Activated CD8-positive, alpha-beta memory T cell treated with anti-CD3 and anti-CD28 coated beads, Interleukin-2, amount 10 ng/mL, durations not matched to agents 7 days and 5 days (primary cell): Measurements from ENCODE around the gene KCNK1. TPM values are rescaled to one million over a fixed set of nuclear protein-coding genes. Genes with fewer than 3 reads are reported as not detected.
A peak's percentile ranks its signal among the peaks of the same experiment; 100 is the strongest.

Experiments used
- ATAC-seq: fragments of 150-1000 bp; cut with Tn5 transposase; one replicate; pipeline ENCODE4 v1.10.0; 2021; ENCODE audit warnings: moderate library complexity
- CTCF ChIA-PET: fragments of 350-600 bp; sonication (Branson Sonifier 250); formaldehyde crosslinking; loops from one replicate; lab custom pipeline; 2021; ENCODE audit warnings: antibody characterized with exemption; lab: Charles Lee
- DNase-seq: peaks from one replicate; pipeline ENCODE4 v3.0.0-alpha.2; 2020
- H3K27ac Mint-ChIP-seq: one replicate; pipeline ENCODE4 v1.8.0; 2021; ENCODE audit warnings: mild to moderate bottlenecking, mixed read lengths
- H3K27me3 Mint-ChIP-seq: one replicate; pipeline ENCODE4 v1.8.0; 2021; ENCODE audit warnings: mixed read lengths
- H3K36me3 Mint-ChIP-seq: one replicate; pipeline ENCODE4 v1.8.0; 2021; ENCODE audit warnings: mild to moderate bottlenecking, mixed read lengths
- H3K4me1 Mint-ChIP-seq: one replicate; pipeline ENCODE4 v1.8.0; 2021; ENCODE audit warnings: mixed read lengths
- H3K4me3 Mint-ChIP-seq: one replicate; pipeline ENCODE4 v1.8.0; 2021; ENCODE audit warnings: mild to moderate bottlenecking, moderate library complexity, mixed read lengths
- H3K9me3 Mint-ChIP-seq: one replicate; pipeline ENCODE4 v1.8.0; 2022; ENCODE audit warnings: low read depth, mixed read lengths
- total RNA-seq, 2 experiments: library from RNA; stranded (reverse); gene quantifications; one replicate each; pipeline ENCODE4 v1.2.3, GENCODE V29; 2021

Gene KCNK1
- total RNA-seq: 1 to 10 TPM in 1 of 2 experiments, under 1 TPM in 1; 0.61 to 1.5 TPM

DNA sequence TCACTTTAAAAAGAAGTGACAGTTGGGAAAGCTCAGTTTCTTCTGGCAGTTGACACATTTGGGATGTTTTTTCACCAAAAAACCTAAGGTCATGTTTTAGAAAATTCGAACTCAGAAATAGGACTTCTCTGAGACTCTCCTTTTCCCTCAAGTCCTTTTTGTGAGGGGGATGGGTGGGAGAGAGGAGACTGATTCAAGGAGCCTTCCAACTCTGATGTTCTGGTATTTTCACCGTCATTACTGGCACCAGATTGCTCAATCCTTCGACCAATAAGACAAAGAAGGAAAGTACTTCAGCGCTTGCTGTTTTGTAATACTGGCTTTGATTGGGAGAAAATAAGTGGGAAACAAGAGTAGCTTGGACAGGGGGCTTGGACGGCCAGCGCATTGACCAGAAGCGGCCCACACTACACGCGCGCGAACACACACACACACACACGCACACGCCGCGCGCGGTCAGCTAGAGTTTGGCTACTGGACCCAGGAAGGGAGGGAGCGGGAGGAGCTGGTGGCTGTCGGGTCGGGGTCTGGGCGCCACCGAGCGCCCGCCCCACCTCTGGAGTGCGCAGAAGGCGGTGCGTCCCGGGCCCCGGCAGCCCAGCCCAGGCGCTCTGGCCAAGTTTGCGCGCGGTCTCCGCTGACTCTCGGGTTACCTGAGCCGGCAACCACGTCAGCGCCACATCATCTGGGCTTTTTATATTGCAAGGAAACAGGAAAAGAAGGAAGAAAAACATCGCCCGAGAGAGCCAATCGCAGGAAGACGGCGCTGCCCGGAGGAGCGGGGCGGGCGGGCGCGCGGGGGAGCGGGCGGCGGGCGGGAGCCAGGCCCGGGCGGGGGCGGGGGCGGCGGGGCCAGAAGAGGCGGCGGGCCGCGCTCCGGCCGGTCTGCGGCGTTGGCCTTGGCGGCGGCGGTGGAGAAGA lies at the start of gene KCNK1:
Gene KCNK1 (plus strand): TSS at position 855 of the 921 bp plus-strand sequence. CDS start 66 bp downstream, at position 921.
- peaks cover 1% of the 10 kb centered on the region for H3K4me1 Mint-ChIP-seq
- H3K27me3 Mint-ChIP-seq: peaks cover 71% of the 10 kb centered on the region
- ATAC-seq: peak; percentile 36
- peak within 1 kb of the TSS; percentile 65 for H3K4me3 Mint-ChIP-seq
- CTCF ChIA-PET: no interaction called here
- H3K27ac Mint-ChIP-seq: no peak within 1 kb of the TSS
- H3K36me3 Mint-ChIP-seq: no peaks in the 10 kb centered on the region
- no peaks in the 10 kb centered on the region for H3K9me3 Mint-ChIP-seq
- no peak for DNase-seq

DNA sequence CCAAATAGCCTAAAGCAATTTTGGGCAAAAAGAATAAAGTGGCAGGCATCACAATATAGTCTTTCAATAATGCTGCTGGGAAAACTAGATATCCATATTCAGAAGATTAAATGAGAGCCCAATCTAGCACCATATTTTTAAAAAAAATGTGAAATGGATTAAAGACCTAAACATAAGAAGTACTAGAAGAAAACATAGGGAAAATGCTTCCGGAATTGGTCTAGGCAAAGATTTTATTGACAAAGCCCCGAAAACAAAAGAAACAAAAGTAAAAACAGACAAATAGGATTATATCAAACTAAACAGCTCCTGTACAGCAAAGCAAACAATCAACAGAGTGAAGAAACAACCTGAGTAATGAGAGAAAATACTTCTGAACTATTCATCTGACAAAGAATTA lies 48.6 kb upstream of the KCNK1 start:
- ATAC-seq: no peak
- Mint-ChIP-seq H3K4me1 (no peaks in the 10 kb centered on the region), H3K4me3 (no peak overlapping the region), H3K9me3 (peaks cover 6% of the 10 kb centered on the region), H3K36me3 (no peaks in the 10 kb centered on the region), H3K27me3 (peaks cover 7% of the 10 kb centered on the region), H3K27ac (no peak overlapping the region)
- DNase-seq: no peak
- CTCF ChIA-PET: no interaction called here

DNA sequence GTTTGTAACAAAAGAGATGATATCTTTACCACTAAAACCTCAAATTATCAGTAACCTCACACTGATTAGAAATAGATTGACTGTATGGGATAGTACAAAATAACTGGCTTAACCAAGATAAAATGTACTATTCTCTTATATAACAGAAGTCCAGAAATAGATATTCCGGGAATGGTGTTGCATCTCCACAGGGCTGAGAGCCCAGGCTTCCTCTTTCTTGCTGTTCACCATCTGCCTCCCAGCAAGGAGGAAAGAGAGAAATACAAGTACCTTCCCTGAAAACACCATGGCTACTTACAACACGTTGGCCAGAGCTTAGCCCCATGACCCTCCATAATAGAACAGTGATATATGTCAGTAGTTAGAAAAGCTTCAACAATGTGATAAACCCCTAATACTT lies 47.0 kb upstream of the KCNK1 start:
- H3K27me3 Mint-ChIP-seq: peaks cover 7% of the 10 kb centered on the region
- H3K36me3 Mint-ChIP-seq: no peaks in the 10 kb centered on the region
- H3K9me3 Mint-ChIP-seq: peaks cover 2% of the 10 kb centered on the region
- ATAC-seq (no peak), DNase-seq (no peak)
- H3K4me3 Mint-ChIP-seq: no peak overlapping the region
- CTCF ChIA-PET: no interaction called here
- H3K4me1 Mint-ChIP-seq: no peaks in the 10 kb centered on the region
- H3K27ac Mint-ChIP-seq: no peak overlapping the region

DNA sequence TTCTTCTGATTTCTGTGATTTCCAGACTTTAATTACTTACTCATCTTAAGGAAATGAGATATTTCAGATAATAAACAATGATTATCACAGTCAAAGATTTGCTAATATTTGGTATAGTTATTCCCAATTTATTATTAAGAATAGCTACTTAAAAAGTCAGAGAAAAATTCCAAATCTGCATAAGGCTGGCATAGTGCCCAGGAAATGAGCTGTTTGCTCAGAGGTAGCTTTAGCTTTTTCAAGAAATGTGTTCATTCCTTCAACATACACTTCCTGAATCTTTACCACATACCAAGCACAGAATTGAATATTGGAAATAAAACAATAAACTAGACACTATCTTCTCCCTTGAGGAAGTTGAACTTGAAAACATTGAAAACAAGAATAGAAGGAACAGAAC lies 44.3 kb upstream of the KCNK1 start:
- no peak overlapping the region for H3K4me3 Mint-ChIP-seq
- CTCF ChIA-PET: no interaction called here

DNA sequence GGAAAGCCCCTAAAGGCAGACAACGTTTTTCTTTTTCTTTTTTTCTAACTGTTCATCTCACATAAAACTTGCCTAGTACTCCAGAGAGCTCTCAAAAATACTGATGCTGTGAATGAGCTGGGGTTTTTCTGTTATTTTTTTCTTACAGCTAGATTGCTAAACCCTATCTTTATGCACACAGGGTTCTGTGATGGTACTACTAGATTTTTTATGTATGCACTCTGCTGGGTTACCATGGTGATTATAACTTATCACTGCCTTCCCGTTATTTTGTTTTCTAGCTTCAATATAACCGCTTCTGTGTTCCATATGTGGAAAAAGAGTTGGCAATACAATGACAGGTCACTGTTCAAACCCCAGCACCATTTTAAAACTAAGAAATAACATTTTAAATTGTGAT lies 43.7 kb upstream of the KCNK1 start:
- no peak for DNase-seq
- no peak for ATAC-seq
- CTCF ChIA-PET: no interaction called here
- no peak overlapping the region for H3K27ac Mint-ChIP-seq
- no peaks in the 10 kb centered on the region for H3K9me3 Mint-ChIP-seq
- H3K4me3 Mint-ChIP-seq: no peak overlapping the region
- H3K4me1 Mint-ChIP-seq: no peaks in the 10 kb centered on the region
- H3K36me3 Mint-ChIP-seq: no peaks in the 10 kb centered on the region
- H3K27me3 Mint-ChIP-seq: peaks cover 15% of the 10 kb centered on the region

More for the DNA sequence above, 44.3 kb upstream of the KCNK1 start:
- DNase-seq: no peak
- Mint-ChIP-seq H3K4me1 (no peaks in the 10 kb centered on the region), H3K27me3 (peaks cover 15% of the 10 kb centered on the region), H3K9me3 (no peaks in the 10 kb centered on the region), H3K36me3 (no peaks in the 10 kb centered on the region), H3K27ac (no peak overlapping the region)
- ATAC-seq: no peak

DNA sequence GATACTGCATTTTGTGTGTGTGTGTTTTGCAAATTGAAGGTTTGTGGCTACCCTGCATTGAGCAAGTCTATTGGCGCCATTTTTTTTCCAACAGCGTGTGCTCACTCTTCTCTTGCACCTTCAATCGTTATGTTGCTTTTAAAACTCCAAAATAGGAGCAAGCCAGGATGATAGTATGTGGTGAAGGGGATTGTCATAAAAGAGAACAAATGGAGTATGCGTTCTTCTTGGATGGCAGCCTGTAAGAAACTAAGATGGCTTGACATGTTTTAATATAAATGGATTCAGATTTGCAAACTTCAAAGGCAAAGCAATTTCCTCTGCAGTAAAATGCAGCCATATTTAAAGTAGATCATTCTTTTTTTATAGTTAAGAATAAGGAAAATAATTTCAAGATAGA lies 43.2 kb upstream of the KCNK1 start:
- DNase-seq (no peak), ATAC-seq (no peak)
- H3K9me3 Mint-ChIP-seq: no peaks in the 10 kb centered on the region
- no peaks in the 10 kb centered on the region for H3K4me1 Mint-ChIP-seq
- no peak overlapping the region for H3K4me3 Mint-ChIP-seq
- no peak overlapping the region for H3K27ac Mint-ChIP-seq
- peaks cover 13% of the 10 kb centered on the region for H3K27me3 Mint-ChIP-seq
- H3K36me3 Mint-ChIP-seq: no peaks in the 10 kb centered on the region
- CTCF ChIA-PET: no interaction called here

DNA sequence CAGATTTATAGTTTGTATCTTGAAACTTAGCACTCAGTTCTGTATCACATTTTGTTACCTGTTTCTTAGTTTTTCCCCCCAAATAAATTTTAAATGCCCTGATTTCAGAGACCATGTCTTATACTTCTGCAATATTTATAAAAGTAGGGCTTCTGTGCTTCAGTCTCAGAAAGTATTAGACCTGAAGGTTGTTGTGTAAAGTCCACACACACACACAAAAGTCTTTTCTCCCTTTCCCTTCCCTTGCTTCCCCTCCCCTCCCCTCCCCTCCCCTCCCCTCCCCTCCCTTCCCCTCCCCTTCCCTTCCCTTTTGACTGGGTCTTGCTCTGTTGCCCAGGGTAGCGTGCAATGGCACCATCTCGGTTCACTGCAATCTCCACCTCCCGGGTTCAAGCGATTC lies 41.0 kb upstream of the KCNK1 start:
- H3K9me3 Mint-ChIP-seq: no peaks in the 10 kb centered on the region
- CTCF ChIA-PET: no interaction called here
- H3K36me3 Mint-ChIP-seq: no peaks in the 10 kb centered on the region
- peaks cover 12% of the 10 kb centered on the region for H3K27me3 Mint-ChIP-seq
- no peak overlapping the region for H3K4me3 Mint-ChIP-seq
- ATAC-seq (no peak), DNase-seq (no peak)
- no peaks in the 10 kb centered on the region for H3K4me1 Mint-ChIP-seq
- no peak overlapping the region for H3K27ac Mint-ChIP-seq

DNA sequence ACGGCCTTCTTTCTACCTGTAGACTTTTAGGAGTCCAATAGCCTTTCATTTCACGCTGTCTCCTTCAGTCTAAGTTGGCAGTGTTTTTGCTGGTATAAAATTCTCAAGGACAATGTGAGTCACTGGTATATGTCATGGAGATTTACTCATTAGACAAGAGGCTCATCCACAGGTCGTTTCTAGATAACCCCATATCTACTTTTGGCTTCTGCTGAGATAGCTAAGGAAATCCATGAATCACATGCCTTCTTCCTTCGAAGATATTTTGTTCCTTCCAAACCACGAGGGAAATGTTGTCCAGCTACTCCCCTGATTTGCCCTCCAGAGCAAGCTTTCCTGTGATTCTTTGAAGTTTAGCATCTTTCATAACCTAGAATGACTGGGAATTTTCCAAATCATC lies 38.5 kb upstream of the KCNK1 start:
- ATAC-seq (no peak), DNase-seq (no peak)
- H3K4me1 Mint-ChIP-seq: no peaks in the 10 kb centered on the region
- no peak overlapping the region for H3K27ac Mint-ChIP-seq
- peaks cover 2% of the 10 kb centered on the region for H3K9me3 Mint-ChIP-seq
- H3K27me3 Mint-ChIP-seq: peaks cover 12% of the 10 kb centered on the region
- no peak overlapping the region for H3K4me3 Mint-ChIP-seq
- CTCF ChIA-PET: no interaction called here
- H3K36me3 Mint-ChIP-seq: no peaks in the 10 kb centered on the region

DNA sequence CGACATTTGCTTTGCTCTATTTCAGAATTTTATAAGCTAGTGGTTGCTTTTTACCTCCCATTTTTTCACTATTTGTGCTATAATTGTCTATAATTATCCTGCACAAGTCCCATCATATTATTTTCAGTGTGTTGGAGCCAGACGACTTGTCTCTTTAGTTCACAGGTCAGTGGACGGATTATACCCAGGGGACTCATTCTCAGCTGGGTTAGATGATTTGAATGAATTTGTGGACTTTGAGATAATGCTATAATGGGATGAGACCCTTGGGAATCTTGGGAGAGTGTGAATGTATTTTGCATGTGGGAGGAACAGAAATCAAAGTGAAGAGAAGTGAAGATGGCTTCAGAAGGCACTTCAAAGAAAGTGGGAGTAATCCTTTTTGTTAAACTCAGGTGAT lies 31.5 kb upstream of the KCNK1 start:
- H3K27me3 Mint-ChIP-seq: peaks cover 3% of the 10 kb centered on the region
- H3K36me3 Mint-ChIP-seq: no peaks in the 10 kb centered on the region
- H3K4me1 Mint-ChIP-seq: no peaks in the 10 kb centered on the region
- CTCF ChIA-PET: no interaction called here
- no peak overlapping the region for H3K27ac Mint-ChIP-seq
- ATAC-seq (no peak), DNase-seq (no peak)
- peaks cover 2% of the 10 kb centered on the region for H3K9me3 Mint-ChIP-seq
- H3K4me3 Mint-ChIP-seq: no peak overlapping the region

DNA sequence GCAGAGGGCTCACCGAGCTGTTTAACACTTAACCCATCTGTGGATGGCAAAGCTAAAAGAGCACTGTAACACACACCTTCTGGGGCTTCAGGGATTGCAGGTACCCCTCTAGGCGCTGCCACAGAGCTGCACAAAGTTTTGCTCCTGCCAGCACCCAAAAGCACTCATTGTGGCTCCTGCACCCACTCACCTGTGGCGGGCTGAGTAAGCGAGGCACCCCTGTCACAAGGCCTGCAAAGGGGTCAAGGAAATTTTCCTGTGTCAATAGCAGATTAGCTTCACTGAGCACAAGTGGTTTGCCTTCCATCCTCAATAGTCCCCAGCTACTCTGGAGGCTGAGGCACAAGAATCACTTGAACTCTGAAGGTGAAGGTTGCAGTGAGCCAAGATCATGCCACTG lies 29.5 kb upstream of the KCNK1 start:
- DNase-seq: no peak
- Mint-ChIP-seq H3K36me3 (no peaks in the 10 kb centered on the region), H3K27me3 (peaks cover 13% of the 10 kb centered on the region), H3K4me1 (peaks cover 2% of the 10 kb centered on the region), H3K4me3 (no peak overlapping the region), H3K9me3 (no peaks in the 10 kb centered on the region), H3K27ac (no peak overlapping the region)
- CTCF ChIA-PET: no interaction called here
- ATAC-seq: no peak

DNA sequence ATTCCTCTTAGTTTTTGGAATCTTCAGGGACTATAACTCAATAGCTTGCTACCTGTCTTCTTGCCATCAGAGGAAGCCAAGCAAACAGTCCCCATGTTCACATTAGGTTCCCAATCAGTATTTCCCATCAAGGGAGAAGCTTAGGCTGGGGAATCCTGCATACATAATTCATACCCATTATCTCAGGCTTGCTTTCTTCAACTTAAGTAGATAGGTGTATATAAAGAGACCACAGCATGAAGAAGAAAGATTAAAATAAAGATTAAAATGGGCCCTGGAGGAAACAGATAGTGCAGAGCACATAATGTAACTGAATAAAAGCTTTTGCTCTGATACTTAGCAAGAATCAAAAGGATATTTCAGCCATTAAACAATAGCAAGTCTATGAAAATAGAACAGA lies 29.0 kb upstream of the KCNK1 start:
- H3K36me3 Mint-ChIP-seq: no peaks in the 10 kb centered on the region
- DNase-seq: no peak
- H3K9me3 Mint-ChIP-seq: no peaks in the 10 kb centered on the region
- H3K4me3 Mint-ChIP-seq: no peak overlapping the region
- ATAC-seq: no peak
- CTCF ChIA-PET: no interaction called here
- no peak overlapping the region for H3K27ac Mint-ChIP-seq
- peaks cover 2% of the 10 kb centered on the region for H3K4me1 Mint-ChIP-seq
- peaks cover 13% of the 10 kb centered on the region for H3K27me3 Mint-ChIP-seq

DNA sequence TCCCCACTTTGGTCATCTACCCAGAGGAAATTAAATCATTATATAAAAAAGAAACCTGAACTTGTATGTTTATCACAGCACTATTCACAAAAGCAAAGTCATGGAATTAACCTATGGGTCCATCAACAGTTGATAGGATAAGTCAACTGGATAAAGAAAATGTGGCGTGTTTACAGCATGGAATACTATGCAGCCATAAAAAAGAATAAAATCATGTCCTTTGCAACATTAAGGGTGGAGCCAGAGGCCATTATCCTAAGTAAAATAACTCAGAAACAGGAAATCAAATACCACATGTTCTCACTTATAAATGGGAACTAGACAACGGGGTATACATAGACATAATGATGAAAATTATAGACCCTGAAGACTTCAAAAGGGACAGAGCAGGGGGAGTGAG lies 27.6 kb upstream of the KCNK1 start:
- H3K4me1 Mint-ChIP-seq: peaks cover 2% of the 10 kb centered on the region
- H3K36me3 Mint-ChIP-seq: no peaks in the 10 kb centered on the region
- CTCF ChIA-PET: no interaction called here
- no peak overlapping the region for H3K4me3 Mint-ChIP-seq
- H3K27ac Mint-ChIP-seq: no peak overlapping the region
- no peaks in the 10 kb centered on the region for H3K9me3 Mint-ChIP-seq
- no peak for ATAC-seq
- H3K27me3 Mint-ChIP-seq: peaks cover 13% of the 10 kb centered on the region
- no peak for DNase-seq

DNA sequence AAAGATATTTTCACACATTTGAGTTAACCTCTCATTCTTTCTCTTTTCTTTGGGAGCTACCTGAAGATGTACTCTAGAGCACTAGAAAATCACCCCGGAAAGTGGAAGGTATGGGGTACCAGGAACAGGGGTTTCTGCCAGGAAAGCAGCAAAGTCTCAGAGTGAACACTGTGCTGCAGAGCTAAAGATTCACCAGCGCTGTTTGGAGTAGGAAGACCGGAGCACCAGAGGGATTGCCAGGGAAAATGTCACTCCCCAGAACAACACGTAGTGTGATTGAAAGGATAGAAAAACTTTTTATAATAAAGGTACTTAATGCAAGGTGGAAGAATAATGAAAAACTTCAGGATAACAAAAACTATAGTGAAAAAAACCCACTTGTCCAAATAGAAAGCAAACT lies 26.7 kb upstream of the KCNK1 start:
- peaks cover 2% of the 10 kb centered on the region for H3K4me1 Mint-ChIP-seq
- H3K9me3 Mint-ChIP-seq: no peaks in the 10 kb centered on the region
- no peak for DNase-seq
- H3K27ac Mint-ChIP-seq: no peak overlapping the region
- no peak overlapping the region for H3K4me3 Mint-ChIP-seq
- H3K36me3 Mint-ChIP-seq: no peaks in the 10 kb centered on the region
- CTCF ChIA-PET: no interaction called here
- H3K27me3 Mint-ChIP-seq: peaks cover 15% of the 10 kb centered on the region
- ATAC-seq: no peak

DNA sequence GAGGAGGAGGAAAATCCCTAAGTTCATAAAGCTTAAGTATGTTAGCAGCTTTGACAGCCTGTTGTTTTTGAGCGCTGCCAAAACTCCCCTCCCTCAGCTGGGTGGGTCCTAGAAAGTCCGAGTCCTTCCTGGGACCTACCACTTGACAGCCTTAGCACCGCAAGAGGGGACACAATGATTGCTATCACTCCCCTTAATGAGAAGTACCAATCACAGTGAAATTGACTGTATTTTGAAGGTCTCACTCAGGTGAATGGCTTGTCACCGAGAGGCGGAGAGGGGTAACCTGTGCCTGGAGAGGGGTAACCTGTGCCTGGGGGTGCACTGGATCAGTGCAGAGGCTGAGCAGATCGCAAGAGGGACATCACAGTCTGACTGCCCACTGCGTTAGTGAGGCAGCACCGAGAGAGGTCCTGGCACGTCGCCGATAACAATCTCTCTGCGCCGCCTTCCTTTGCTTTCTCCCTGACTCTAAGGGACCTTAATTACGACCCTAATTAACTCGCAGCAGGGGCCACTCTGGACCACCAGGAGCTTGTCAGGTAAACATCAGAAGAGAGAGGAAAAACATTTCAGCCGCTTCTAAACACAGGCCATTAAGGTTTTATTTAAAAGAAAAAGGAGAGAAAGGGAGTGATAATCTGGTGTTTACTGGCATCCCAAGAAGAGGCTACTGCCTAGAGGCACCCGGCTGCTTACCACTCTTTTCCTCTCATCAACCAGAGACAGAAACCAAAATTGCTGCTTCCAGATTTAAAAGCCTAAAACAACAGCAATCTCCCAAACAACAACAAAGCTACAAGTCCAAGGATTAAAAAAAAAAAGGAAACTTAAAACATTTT lies 25.7 kb upstream of the KCNK1 start:
- CTCF ChIA-PET: no interaction called here
- H3K9me3 Mint-ChIP-seq: no peaks in the 10 kb centered on the region
- H3K4me3 Mint-ChIP-seq: no peak overlapping the region
- peaks cover 2% of the 10 kb centered on the region for H3K4me1 Mint-ChIP-seq
- ATAC-seq (no peak), DNase-seq (no peak)
- H3K36me3 Mint-ChIP-seq: no peaks in the 10 kb centered on the region
- H3K27me3 Mint-ChIP-seq: peaks cover 20% of the 10 kb centered on the region
- H3K27ac Mint-ChIP-seq: no peak overlapping the region
